Activated CD8-positive, alpha-beta T cell treated with anti-CD3 and anti-CD28 coated beads for 36 hours (primary cell): ENCODE measurements around the gene ERBIN. TPM values are rescaled to one million over a fixed set of nuclear protein-coding genes. Genes with fewer than 3 reads are reported as not detected.
A peak's percentile ranks its signal among the peaks of the same experiment; 100 is the strongest.

Source experiments
- ATAC-seq: fragments of 200-7000 bp; cut with Tn5 transposase; one replicate; pipeline ENCODE4 v1.10.0; 2021; ENCODE audit warnings: mild to moderate bottlenecking, moderate library complexity
- CTCF ChIA-PET: fragments of 350-600 bp; sonication (Branson Sonifier 250); formaldehyde crosslinking; loops from one replicate; lab custom pipeline; 2021; ENCODE audit warnings: antibody characterized with exemption; lab: Charles Lee
- POLR2A ChIA-PET: fragments of 350-600 bp; sonication (Branson Sonifier 250); formaldehyde crosslinking; loops from one replicate; lab custom pipeline; 2021; ENCODE audit warnings: antibody characterized with exemption; lab: Charles Lee
- DNase-seq: peaks from one replicate; pipeline ENCODE4 v3.0.0-alpha.2; 2020
- H3K27ac Mint-ChIP-seq: one replicate; pipeline ENCODE4 v1.8.0; 2021; ENCODE audit warnings: mild to moderate bottlenecking, mixed read lengths
- H3K27me3 Mint-ChIP-seq: one replicate; pipeline ENCODE4 v1.8.0; 2021; ENCODE audit warnings: mixed read lengths
- H3K36me3 Mint-ChIP-seq: one replicate; pipeline ENCODE4 v1.8.0; 2021; ENCODE audit warnings: low read depth, mixed read lengths
- H3K4me1 Mint-ChIP-seq: one replicate; pipeline ENCODE4 v1.8.0; 2021; ENCODE audit warnings: low read depth, mixed read lengths
- H3K4me3 Mint-ChIP-seq: one replicate; pipeline ENCODE4 v1.8.0; 2021; ENCODE audit warnings: mild to moderate bottlenecking, moderate library complexity, mixed read lengths
- H3K9me3 Mint-ChIP-seq: one replicate; pipeline ENCODE4 v1.8.0; 2021; ENCODE audit warnings: mixed read lengths
- CTCF ChIP-seq: fragments of 200-600 bp; IDR thresholded peaks from one replicate; pipeline ENCODE4 v1.8.0; 2022; ENCODE audit warnings: antibody characterized with exemption, mild to moderate bottlenecking
- intact Hi-C: fragments of 100-400 bp; cut with micrococcal nuclease; formaldehyde crosslinking; loops from one replicate; pipeline ENCODE4 v1.10.0; 2022
- total RNA-seq, 2 experiments: library from RNA; stranded (reverse); gene quantifications; one replicate each; pipeline ENCODE4 v1.2.3, GENCODE V29; 2021

ERBIN gene
- total RNA-seq, 2 experiments from 2014 or later, result 35.1 to 38.3 TPM

DNA sequence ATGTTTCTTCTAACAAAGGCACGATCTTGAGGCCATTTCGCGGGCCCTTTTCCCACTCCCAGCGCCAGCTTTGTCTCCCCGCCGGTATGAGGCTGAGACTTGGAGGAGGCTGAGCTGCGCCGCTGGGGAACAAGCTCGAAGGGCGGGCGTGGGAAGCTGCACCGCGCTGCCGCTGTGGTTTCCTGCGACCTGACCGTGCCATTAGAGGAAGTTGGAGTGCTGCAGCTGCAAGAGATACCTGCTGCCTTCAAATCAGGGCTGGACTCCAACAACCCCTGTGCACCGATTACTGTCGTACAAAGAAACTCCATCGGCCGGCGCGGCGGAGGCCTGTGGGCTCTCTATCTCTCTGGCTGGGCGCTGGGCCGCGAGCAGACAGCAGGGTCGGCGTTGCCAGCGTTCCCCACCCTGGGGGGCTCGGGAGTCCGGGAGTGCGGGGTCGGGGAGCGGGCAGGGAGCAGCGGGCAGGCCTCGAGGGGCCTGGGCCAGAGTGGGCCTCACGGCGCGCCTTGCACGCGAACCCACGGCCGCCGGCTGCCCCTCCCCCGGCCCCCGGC, 1.3 kb upstream of the ERBIN start:
- POLR2A ChIA-PET, result interaction anchor here (0.7 to 1.1 kb wide), 5 partner anchors 22 to 135 kb away, joined by 3 read pairs; no protein-coding TSS in a partner anchor
- Mint-ChIP-seq H3K36me3 (no peaks in the 10 kb centered on the region), H3K27ac (peak overlapping the region; percentile 87), H3K9me3 (no peaks in the 10 kb centered on the region), H3K27me3 (peaks cover 2% of the 10 kb centered on the region), H3K4me3 (peak overlapping the region; percentile 79), H3K4me1 (peaks cover 19% of the 10 kb centered on the region)
- CTCF ChIA-PET, result interaction anchor here (0.9 to 2.0 kb wide), 4 partner anchors 12 to 164 kb away, joined by 3 to 6 read pairs (median 4); no protein-coding TSS in a partner anchor
- peak; percentile 83 for DNase-seq
- ATAC-seq, result peak; percentile 57
- no peak for TF ChIP-seq CTCF
- intact Hi-C loops, result loop anchor here (5.0 to 10.0 kb wide), 3 partner anchors 87 to 203 kb away; partner anchors contain the start of genes NLN and SGTB

DNA sequence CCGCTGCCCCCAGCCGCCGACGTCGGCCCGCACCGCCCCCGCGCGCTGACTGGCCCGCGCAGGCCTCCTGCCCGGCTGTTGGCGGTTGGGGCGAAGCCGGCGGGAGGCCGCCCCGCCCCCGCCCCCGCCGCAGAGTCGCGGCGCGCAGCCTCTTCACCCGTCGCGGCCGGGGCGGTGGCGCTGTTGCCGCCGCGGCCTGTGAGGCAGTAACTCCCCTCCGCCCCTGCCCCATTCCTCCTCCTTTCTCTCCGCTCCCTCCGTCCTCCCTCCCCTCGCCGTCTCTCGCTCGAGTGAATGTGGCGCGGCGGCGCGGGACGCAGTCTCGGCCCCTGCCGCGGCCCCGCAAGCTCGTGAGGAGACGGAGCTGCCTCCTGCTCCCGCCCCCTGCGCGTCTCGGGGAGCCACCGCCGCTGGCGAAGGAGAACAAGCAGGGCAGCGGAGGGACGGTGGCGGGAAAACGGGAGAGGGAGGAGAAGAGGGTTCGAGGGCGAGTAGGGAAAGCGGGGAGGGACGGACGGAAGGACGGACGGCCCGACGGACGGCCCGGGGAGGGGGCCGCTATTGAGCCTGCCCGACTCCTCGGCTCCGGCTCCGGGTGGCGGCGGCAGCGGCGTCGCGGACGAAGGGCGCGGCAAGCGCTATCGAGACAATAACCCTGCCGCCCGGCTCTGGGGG, 637 bp upstream of the ERBIN start:
- H3K4me1 Mint-ChIP-seq, result peaks cover 23% of the 10 kb centered on the region
- H3K4me3 Mint-ChIP-seq, result peak overlapping the region; percentile 92
- DNase-seq (peak; percentile 74), ATAC-seq (peak; percentile 59)
- H3K9me3 Mint-ChIP-seq, result no peaks in the 10 kb centered on the region
- TF ChIP-seq CTCF, result no peak
- CTCF ChIA-PET, result interaction anchor here (0.9 to 2.0 kb wide), 5 partner anchors 12 to 165 kb away, joined by 3 to 6 read pairs (median 4); no protein-coding TSS in a partner anchor
- peaks cover 2% of the 10 kb centered on the region for H3K27me3 Mint-ChIP-seq
- POLR2A ChIA-PET, result interaction anchor here (0.8 to 2.7 kb wide), 7 partner anchors 9 to 218 kb away, joined by 3 to 9 read pairs (median 3); partner anchors contain the start of genes NLN, SGTB and SREK1
- intact Hi-C loops, result loop anchor here (5.0 to 10.0 kb wide), 3 partner anchors 87 to 203 kb away; partner anchors contain the start of genes NLN and SGTB
- H3K27ac Mint-ChIP-seq, result peak overlapping the region; percentile 91
- no peaks in the 10 kb centered on the region for H3K36me3 Mint-ChIP-seq

- CTCF ChIA-PET, result interaction anchor here (1.1 to 1.6 kb wide), 4 partner anchors 35 to 184 kb away, joined by 3 to 4 read pairs (median 3); no protein-coding TSS in a partner anchor
- TF ChIP-seq CTCF, result no peak
- intact Hi-C loops, result loop anchor here (5.0 to 10.0 kb wide), 3 partner anchors 85 to 205 kb away; partner anchors contain the start of genes NLN and SGTB
- Mint-ChIP-seq H3K4me3 (peak overlapping the region; percentile 92), H3K4me1 (peaks cover 31% of the 10 kb centered on the region), H3K27me3 (peaks cover 2% of the 10 kb centered on the region), H3K27ac (peak overlapping the region; percentile 97), H3K9me3 (no peaks in the 10 kb centered on the region), H3K36me3 (peaks cover 3% of the 10 kb centered on the region)
- POLR2A ChIA-PET, result interaction anchor here (0.8 to 2.7 kb wide), 5 partner anchors 10 to 235 kb away, joined by 3 to 9 read pairs (median 3); partner anchors contain the start of genes NLN, SGTB and SREK1
- DNase-seq (peak; percentile 16), ATAC-seq (no peak)
Measured at GRCh38 chr5:65926893-65927292, 518 bp downstream of the ERBIN start.

GRCh38 chr5:65927503-65928321, 1.3 kb downstream of the ERBIN start:
- no peak for TF ChIP-seq CTCF
- peaks cover 36% of the 10 kb centered on the region for H3K4me1 Mint-ChIP-seq
- peak; percentile 49 for ATAC-seq
- H3K9me3 Mint-ChIP-seq, result no peaks in the 10 kb centered on the region
- POLR2A ChIA-PET, result interaction anchor here (0.8 to 2.7 kb wide), 3 partner anchors 206 to 898 kb away, joined by 4 to 9 read pairs (median 5); partner anchors contain the start of genes NLN, SGTB and SREK1
- H3K27me3 Mint-ChIP-seq, result peaks cover 2% of the 10 kb centered on the region
- CTCF ChIA-PET, result interaction anchor here (0.7 to 1.6 kb wide), 3 partner anchors 10 to 185 kb away, joined by 3 read pairs; no protein-coding TSS in a partner anchor
- peaks cover 6% of the 10 kb centered on the region for H3K36me3 Mint-ChIP-seq
- peak overlapping the region; percentile 97 for H3K27ac Mint-ChIP-seq
- peak; percentile 49 for DNase-seq
- intact Hi-C loops, result loop anchor here (5.0 to 10.0 kb wide), 3 partner anchors 85 to 205 kb away; partner anchors contain the start of genes NLN and SGTB
- H3K4me3 Mint-ChIP-seq, result peak overlapping the region; percentile 92
